Measurements from ENCODE around the gene SIPA1L3. TPM values are rescaled to one million over a fixed set of nuclear protein-coding genes. Genes with fewer than 3 reads are reported as not detected.

SIPA1L3 gene
- total RNA-seq, 1 experiment from 2014 or later = 36.0 TPM

DNA sequence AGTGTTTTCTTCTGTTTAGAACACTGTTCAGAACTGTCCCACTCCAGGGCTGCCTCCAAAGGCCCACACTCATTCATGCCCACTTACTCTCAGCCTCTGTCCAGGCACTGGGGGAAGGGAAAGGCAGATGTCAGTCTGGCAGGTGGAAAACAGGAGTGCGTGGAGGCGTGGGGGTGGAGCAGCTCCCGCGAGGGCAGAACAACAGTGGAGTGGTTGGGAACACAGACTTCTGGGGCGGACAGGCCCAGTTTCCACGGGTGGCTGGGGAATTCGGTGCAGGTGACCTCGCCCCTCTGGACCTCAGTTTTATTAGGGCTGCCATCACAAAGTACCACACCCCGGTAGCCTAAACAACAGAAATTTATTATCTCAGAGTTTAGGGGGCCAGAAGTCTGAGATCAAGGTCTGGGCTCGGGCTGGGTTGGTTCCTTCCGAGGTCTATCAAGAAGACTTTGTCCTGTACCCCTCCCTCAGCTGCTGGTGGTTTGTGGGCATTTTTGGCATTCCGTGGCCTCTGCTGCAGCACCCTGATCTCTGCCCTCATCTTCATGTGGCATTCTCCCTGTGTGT is 59.7 kb downstream of the SIPA1L3 start:
- Mint-ChIP-seq H3K4me3 (ENCODE audit: unreplicated experiment) (no peak overlapping the region), H3K27me3 (ENCODE audit: insufficient read depth, unreplicated experiment) (no peaks in the 10 kb centered on the region), H3K4me1 (ENCODE audit: insufficient read depth, unreplicated experiment) (peaks cover 10% of the 10 kb centered on the region), H3K36me3 (ENCODE audit: insufficient read depth, unreplicated experiment) (peaks cover 6% of the 10 kb centered on the region), H3K27ac (ENCODE audit: low read depth, unreplicated experiment) (peak overlapping the region; percentile 70), H3K9me3 (ENCODE audit: unreplicated experiment) (no peaks in the 10 kb centered on the region)
- intact Hi-C loops (cut with micrococcal nuclease) = no loop called here
- ChIA-PET POLR2A (interaction anchor here (0.7 kb wide), 1 partner anchor 35 kb away, joined by 4 read pairs; no protein-coding TSS in a partner anchor), CTCF (interaction anchor here (0.8 to 1.2 kb wide), 3 partner anchors 10 to 64 kb away, joined by 3 to 5 read pairs (median 3); no protein-coding TSS in a partner anchor)
- DNase-seq (ENCODE audit: unreplicated experiment) = no peak
- no TSS peak for BruUV-seq (replicated peaks)
- TF ChIP-seq CTCF (IDR thresholded peaks at IDR 0.05; ENCODE audit: unreplicated experiment) = no peak

- Mint-ChIP-seq H3K4me3 (ENCODE audit: unreplicated experiment) (no peak overlapping the region), H3K27me3 (ENCODE audit: insufficient read depth, unreplicated experiment) (no peaks in the 10 kb centered on the region), H3K36me3 (ENCODE audit: insufficient read depth, unreplicated experiment) (no peaks in the 10 kb centered on the region), H3K27ac (ENCODE audit: low read depth, unreplicated experiment) (no peak overlapping the region), H3K9me3 (ENCODE audit: unreplicated experiment) (no peaks in the 10 kb centered on the region), H3K4me1 (ENCODE audit: insufficient read depth, unreplicated experiment) (peaks cover 10% of the 10 kb centered on the region)
- no TSS peak for BruUV-seq (replicated peaks)
- TF ChIP-seq CTCF (IDR thresholded peaks at IDR 0.05; ENCODE audit: unreplicated experiment) = no peak
- POLR2A ChIA-PET = interaction anchor here (2.5 kb wide), 1 partner anchor 9 kb away, joined by 8 read pairs; no protein-coding TSS in a partner anchor
- no peak for DNase-seq (ENCODE audit: unreplicated experiment)
- intact Hi-C loops (cut with micrococcal nuclease) = no loop called here
- CTCF ChIA-PET = no interaction called here
These were observed 62.7 kb downstream of the SIPA1L3 start for GRCh38 chr19:37969695-37970094.

GRCh38 chr19:37970699-37971098 is 63.7 kb downstream of the SIPA1L3 start:
- no peaks in the 10 kb centered on the region for H3K27me3 Mint-ChIP-seq (ENCODE audit: insufficient read depth, unreplicated experiment)
- no peaks in the 10 kb centered on the region for H3K9me3 Mint-ChIP-seq (ENCODE audit: unreplicated experiment)
- H3K4me3 Mint-ChIP-seq (ENCODE audit: unreplicated experiment) = no peak overlapping the region
- H3K36me3 Mint-ChIP-seq (ENCODE audit: insufficient read depth, unreplicated experiment) = no peaks in the 10 kb centered on the region
- POLR2A ChIA-PET = no interaction called here
- CTCF ChIA-PET = no interaction called here
- no peak overlapping the region for H3K27ac Mint-ChIP-seq (ENCODE audit: low read depth, unreplicated experiment)
- BruUV-seq (replicated peaks) = no TSS peak
- no peak for DNase-seq (ENCODE audit: unreplicated experiment)
- intact Hi-C loops (cut with micrococcal nuclease) = no loop called here
- peaks cover 10% of the 10 kb centered on the region for H3K4me1 Mint-ChIP-seq (ENCODE audit: insufficient read depth, unreplicated experiment)
- no peak for TF ChIP-seq CTCF (IDR thresholded peaks at IDR 0.05; ENCODE audit: unreplicated experiment)

DNA sequence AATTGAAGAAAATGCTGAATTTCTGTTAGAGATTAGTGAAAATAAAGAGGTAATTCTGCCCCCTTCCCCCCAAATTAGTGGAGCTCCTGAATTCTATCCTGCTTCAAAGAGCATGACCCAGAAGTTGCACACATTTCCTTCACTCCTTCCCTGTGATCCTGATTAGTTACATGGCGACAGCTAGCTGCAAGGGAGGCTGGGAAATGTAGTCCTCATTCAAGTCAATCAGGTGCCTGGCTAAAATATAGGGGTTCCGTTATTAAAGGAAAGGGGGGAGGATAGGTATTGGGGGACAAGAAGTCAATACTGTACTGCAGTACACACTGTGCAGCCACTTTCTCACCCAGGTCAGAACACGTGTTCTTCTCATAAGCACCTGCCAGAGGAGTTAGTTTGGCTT is 65.8 kb downstream of the SIPA1L3 start:
- intact Hi-C loops (cut with micrococcal nuclease) = no loop called here
- TF ChIP-seq CTCF (IDR thresholded peaks at IDR 0.05; ENCODE audit: unreplicated experiment) = no peak
- ChIA-PET POLR2A (no interaction called here), CTCF (interaction anchor here (0.7 kb wide), 1 partner anchor 361 kb away, joined by 3 read pairs; no protein-coding TSS in a partner anchor)
- no TSS peak for BruUV-seq (replicated peaks)
- no peaks in the 10 kb centered on the region for H3K4me1 Mint-ChIP-seq (ENCODE audit: insufficient read depth, unreplicated experiment)
- H3K27ac Mint-ChIP-seq (ENCODE audit: low read depth, unreplicated experiment) = no peak overlapping the region
- H3K9me3 Mint-ChIP-seq (ENCODE audit: unreplicated experiment) = no peaks in the 10 kb centered on the region
- H3K4me3 Mint-ChIP-seq (ENCODE audit: unreplicated experiment) = no peak overlapping the region
- no peaks in the 10 kb centered on the region for H3K27me3 Mint-ChIP-seq (ENCODE audit: insufficient read depth, unreplicated experiment)
- no peak for DNase-seq (ENCODE audit: unreplicated experiment)
- no peaks in the 10 kb centered on the region for H3K36me3 Mint-ChIP-seq (ENCODE audit: insufficient read depth, unreplicated experiment)
